GM12892 (cell line): Measurements from ENCODE around the gene ADCY4.

Source experiments
- POLR2A ChIP-seq: IDR thresholded peaks from 2 replicates; pipeline ENCODE4 v1.6.1; 2011; ENCODE audit warnings: low read depth, low read length, control low read depth
- POLR2AphosphoS5 ChIP-seq: IDR thresholded peaks from 2 replicates; pipeline ENCODE4 v1.6.1; 2011; ENCODE audit warnings: low read depth, low read length, control low read depth

DNA sequence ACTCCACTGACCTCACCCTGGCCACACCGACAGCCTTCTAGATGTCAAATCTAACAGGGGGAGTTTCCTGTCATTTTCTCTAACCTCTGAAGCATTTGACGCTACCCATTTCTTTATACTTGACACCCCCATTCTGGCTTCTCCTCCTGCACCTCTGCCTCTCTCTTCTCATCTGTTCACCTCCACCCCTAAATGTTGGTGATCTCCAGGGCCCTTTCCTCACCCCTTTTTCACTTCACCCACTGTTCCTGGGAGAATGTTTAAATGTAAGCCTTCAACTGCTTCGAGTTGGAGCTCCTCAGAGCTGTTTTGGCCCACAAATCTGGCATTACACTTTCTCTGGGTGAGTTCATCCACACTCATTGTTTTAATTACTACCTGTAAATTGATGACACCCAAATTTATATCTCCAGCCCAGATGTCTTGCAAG, 63.0 kb downstream of the ADCY4 start:
- TF ChIP-seq POLR2A = no peak
- no peak for TF ChIP-seq POLR2AphosphoS5
